Measurements from ENCODE around the gene PIN1. TPM values are rescaled to one million over a fixed set of nuclear protein-coding genes. Genes with fewer than 3 reads are reported as not detected.

PIN1 gene
- total and polyA plus RNA-seq, 2 of the 13 experiments (the other 11 are each of a cell fraction or from before 2014, with no cell fraction given), result 31.9 to 72.0 TPM

DNA sequence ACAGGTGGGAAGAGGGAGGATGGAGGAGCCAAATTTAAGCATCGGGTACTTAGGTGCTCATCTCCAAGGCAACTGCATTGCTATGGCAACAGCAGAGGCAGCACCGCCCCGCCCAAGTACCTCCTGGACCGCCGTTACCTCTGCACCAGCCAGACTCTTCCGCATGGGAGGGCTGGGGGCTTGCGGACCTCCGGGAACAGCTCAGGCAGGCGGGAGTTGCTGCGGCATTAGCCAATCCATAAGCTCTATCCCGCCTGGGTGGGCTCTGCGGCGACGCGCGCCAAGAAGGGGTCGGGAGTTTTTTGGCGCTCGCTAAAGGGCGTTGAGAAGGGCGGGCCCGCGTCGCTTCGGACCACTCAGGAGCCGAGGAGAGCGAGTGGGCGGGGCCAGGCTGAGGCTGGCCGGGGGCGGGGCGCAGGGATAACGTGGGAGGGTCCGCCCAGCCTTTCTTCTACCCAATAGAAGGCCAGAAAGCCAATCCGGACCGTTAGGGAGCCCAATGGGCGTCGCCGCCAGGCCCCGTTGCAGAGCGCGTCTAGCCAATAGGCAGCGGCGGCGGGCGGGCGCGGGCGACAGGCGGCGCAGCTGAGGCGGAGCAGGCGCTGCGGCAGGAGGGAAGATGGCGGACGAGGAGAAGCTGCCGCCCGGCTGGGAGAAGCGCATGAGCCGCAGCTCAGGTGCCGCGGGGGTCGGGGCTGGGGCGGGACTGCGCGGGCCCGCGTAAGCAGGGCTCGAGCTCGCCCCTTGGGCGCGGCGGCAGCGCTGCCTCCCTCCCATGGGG lies at the start of gene PIN1 (continued):
- TF ChIP-seq, protein P1, sequence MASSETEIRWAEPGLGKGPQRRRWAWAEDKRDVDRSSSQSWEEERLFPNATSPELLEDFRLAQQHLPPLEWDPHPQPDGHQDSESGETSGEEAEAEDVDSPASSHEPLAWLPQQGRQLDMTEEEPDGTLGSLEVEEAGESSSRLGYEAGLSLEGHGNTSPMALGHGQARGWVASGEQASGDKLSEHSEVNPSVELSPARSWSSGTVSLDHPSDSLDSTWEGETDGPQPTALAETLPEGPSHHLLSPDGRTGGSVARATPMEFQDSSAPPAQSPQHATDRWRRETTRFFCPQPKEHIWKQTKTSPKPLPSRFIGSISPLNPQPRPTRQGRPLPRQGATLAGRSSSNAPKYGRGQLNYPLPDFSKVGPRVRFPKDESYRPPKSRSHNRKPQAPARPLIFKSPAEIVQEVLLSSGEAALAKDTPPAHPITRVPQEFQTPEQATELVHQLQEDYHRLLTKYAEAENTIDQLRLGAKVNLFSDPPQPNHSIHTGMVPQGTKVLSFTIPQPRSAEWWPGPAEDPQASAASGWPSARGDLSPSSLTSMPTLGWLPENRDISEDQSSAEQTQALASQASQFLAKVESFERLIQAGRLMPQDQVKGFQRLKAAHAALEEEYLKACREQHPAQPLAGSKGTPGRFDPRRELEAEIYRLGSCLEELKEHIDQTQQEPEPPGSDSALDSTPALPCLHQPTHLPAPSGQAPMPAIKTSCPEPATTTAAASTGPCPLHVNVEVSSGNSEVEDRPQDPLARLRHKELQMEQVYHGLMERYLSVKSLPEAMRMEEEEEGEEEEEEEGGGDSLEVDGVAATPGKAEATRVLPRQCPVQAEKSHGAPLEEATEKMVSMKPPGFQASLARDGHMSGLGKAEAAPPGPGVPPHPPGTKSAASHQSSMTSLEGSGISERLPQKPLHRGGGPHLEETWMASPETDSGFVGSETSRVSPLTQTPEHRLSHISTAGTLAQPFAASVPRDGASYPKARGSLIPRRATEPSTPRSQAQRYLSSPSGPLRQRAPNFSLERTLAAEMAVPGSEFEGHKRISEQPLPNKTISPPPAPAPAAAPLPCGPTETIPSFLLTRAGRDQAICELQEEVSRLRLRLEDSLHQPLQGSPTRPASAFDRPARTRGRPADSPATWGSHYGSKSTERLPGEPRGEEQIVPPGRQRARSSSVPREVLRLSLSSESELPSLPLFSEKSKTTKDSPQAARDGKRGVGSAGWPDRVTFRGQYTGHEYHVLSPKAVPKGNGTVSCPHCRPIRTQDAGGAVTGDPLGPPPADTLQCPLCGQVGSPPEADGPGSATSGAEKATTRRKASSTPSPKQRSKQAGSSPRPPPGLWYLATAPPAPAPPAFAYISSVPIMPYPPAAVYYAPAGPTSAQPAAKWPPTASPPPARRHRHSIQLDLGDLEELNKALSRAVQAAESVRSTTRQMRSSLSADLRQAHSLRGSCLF (CRISPR knock-in tag; IDR thresholded peaks at IDR 0.05; ENCODE audit: borderline replicate concordance), result no peak
- TF ChIP-seq PAF1 (CRISPR knock-in tag; IDR thresholded peaks at IDR 0.05) (no peak), KDM5A (IDR thresholded peaks at IDR 0.05; ENCODE audit: borderline replicate concordance, low read length) (peak; percentile 61; the same call in 1 of the 2 replicates), ZBTB8A (CRISPR knock-in tag; IDR thresholded peaks at IDR 0.05; ENCODE audit: borderline replicate concordance, low read depth) (no peak), SPEN (CRISPR knock-in tag; IDR thresholded peaks at IDR 0.05; ENCODE audit: low read depth) (no peak; the same call in 1 of the 2 replicates), ZSCAN31 (CRISPR knock-in tag; IDR thresholded peaks at IDR 0.05; ENCODE audit: low read depth) (no peak), ZNF230 (CRISPR knock-in tag; IDR thresholded peaks at IDR 0.05) (no peak; the same call in 1 of the 2 replicates), MEF2D (CRISPR knock-in tag; IDR thresholded peaks at IDR 0.05) (peak; percentile 45; the same call in 1 of the 2 replicates), ZNF660 (CRISPR knock-in tag; IDR thresholded peaks at IDR 0.05; ENCODE audit: borderline replicate concordance, low read depth) (no peak), ARHGAP35 (CRISPR knock-in tag; IDR thresholded peaks at IDR 0.05; ENCODE audit: borderline replicate concordance) (no peak), MNT (IDR thresholded peaks at IDR 0.05) (no peak), MED8 (CRISPR knock-in tag; IDR thresholded peaks at IDR 0.05; ENCODE audit: insufficient replicate concordance) (no peak), GPBP1L1 (CRISPR knock-in tag; IDR thresholded peaks at IDR 0.05) (no peak)
- TF ChIP-seq, protein P2, sequence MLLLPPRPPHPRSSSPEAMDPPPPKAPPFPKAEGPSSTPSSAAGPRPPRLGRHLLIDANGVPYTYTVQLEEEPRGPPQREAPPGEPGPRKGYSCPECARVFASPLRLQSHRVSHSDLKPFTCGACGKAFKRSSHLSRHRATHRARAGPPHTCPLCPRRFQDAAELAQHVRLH (CRISPR knock-in tag; IDR thresholded peaks at IDR 0.05; ENCODE audit: borderline replicate concordance, low read depth), result no peak
- TF ChIP-seq, protein P3, sequence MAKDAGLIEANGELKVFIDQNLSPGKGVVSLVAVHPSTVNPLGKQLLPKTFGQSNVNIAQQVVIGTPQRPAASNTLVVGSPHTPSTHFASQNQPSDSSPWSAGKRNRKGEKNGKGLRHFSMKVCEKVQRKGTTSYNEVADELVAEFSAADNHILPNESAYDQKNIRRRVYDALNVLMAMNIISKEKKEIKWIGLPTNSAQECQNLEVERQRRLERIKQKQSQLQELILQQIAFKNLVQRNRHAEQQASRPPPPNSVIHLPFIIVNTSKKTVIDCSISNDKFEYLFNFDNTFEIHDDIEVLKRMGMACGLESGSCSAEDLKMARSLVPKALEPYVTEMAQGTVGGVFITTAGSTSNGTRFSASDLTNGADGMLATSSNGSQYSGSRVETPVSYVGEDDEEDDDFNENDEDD (CRISPR knock-in tag; IDR thresholded peaks at IDR 0.05; ENCODE audit: borderline replicate concordance), result peak; percentile 51; the same call in 1 of the 2 replicates
- TF ChIP-seq, protein P4, sequence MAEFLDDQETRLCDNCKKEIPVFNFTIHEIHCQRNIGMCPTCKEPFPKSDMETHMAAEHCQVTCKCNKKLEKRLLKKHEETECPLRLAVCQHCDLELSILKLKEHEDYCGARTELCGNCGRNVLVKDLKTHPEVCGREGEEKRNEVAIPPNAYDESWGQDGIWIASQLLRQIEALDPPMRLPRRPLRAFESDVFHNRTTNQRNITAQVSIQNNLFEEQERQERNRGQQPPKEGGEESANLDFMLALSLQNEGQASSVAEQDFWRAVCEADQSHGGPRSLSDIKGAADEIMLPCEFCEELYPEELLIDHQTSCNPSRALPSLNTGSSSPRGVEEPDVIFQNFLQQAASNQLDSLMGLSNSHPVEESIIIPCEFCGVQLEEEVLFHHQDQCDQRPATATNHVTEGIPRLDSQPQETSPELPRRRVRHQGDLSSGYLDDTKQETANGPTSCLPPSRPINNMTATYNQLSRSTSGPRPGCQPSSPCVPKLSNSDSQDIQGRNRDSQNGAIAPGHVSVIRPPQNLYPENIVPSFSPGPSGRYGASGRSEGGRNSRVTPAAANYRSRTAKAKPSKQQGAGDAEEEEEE (CRISPR knock-in tag; IDR thresholded peaks at IDR 0.05; ENCODE audit: borderline replicate concordance), result no peak
